GM08714 (cell line): ENCODE results near the gene PYGM.

ENCODE experiments used
- H3K4me3 ChIP-seq: fragments of 200-500 bp; sonication (Bioruptor generic); 2 replicates; pipeline ENCODE4 v1.5.1; 2014; ENCODE audit warnings: mild to moderate bottlenecking, low read length, inconsistent platforms
- ZNF274 ChIP-seq: IDR thresholded peaks from 2 replicates; pipeline ENCODE4 v1.6.1; 2012; ENCODE audit warnings: mild to moderate bottlenecking, low read depth, low read length

Gene PYGM

GRCh38 chr11:64731601-64732000, 28.2 kb downstream of the PYGM start:
- no peak overlapping the region for H3K4me3 ChIP-seq
- TF ChIP-seq ZNF274: no peak

- no peak for TF ChIP-seq ZNF274
- no peak overlapping the region for H3K4me3 ChIP-seq
Observed at GRCh38 chr11:64729851-64730382, 29.9 kb downstream of the PYGM start.

DNA sequence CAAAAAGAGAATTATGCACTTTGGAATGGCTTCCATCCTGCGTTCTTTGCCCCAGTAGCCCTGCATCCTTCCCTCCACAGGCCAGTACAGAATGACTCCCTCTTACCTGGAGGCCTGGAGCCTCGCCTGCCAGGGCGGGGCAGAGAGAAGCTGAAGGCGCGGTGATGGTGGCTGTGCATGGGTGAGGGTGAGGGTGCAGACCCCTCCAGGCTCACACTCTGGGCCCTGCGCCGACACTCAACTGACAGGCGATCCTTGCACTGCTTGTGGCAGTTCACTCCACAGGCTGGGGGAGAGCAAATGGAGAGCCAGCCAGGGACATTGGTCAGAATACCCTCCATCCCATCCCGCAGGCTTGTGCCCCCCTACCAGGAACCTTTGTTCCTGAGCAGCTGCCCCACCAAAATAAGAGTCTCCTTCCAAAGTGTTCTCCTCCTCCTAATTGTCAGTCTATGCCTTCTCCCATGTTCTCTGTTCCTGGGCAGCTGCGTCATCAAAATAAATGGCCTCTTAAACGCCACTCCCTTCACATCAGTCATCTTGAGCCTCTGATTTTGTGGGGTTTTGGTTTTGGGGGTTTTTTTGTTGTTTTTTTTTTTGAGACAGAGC, 30.9 kb downstream of the PYGM start:
- H3K4me3 ChIP-seq: no peak overlapping the region
- TF ChIP-seq ZNF274: no peak

GRCh38 chr11:64726867-64727530, 32.8 kb downstream of the PYGM start:
- TF ChIP-seq ZNF274: no peak
- no peak overlapping the region for H3K4me3 ChIP-seq

- H3K4me3 ChIP-seq: no peak overlapping the region
- no peak for TF ChIP-seq ZNF274
Observed at GRCh38 chr11:64726211-64726641, 33.5 kb downstream of the PYGM start.

DNA sequence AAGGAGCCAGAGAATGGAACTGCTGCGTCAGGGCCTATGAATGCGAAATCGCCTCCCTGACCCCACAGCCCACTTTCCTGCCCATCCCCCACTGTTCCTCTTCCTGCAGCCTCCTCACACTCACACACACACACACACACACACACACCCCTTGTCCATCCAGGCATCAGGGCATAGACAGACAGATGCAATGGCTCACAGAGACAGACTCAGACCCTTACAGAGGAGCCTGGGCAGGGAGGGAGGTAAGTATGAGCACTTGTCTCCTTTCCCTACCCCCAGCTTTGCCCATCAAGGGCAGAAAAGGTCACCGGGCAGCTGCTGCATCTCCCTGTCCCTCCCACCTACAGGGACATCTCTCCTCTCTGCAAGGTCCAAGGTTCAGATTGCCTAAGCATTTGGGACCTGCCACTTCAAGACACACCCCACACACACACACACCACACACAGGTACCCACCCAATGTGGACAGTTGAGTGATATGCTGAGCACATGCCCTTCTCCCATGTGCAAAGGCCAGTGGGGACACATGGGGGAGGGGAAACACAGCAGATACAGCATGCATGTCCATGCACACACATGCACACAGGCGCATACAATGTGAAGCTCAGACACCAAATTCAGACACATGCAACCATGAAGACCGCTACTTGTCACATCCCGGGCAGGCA, 34.8 kb downstream of the PYGM start:
- no peak for TF ChIP-seq ZNF274
- no peak overlapping the region for H3K4me3 ChIP-seq

DNA sequence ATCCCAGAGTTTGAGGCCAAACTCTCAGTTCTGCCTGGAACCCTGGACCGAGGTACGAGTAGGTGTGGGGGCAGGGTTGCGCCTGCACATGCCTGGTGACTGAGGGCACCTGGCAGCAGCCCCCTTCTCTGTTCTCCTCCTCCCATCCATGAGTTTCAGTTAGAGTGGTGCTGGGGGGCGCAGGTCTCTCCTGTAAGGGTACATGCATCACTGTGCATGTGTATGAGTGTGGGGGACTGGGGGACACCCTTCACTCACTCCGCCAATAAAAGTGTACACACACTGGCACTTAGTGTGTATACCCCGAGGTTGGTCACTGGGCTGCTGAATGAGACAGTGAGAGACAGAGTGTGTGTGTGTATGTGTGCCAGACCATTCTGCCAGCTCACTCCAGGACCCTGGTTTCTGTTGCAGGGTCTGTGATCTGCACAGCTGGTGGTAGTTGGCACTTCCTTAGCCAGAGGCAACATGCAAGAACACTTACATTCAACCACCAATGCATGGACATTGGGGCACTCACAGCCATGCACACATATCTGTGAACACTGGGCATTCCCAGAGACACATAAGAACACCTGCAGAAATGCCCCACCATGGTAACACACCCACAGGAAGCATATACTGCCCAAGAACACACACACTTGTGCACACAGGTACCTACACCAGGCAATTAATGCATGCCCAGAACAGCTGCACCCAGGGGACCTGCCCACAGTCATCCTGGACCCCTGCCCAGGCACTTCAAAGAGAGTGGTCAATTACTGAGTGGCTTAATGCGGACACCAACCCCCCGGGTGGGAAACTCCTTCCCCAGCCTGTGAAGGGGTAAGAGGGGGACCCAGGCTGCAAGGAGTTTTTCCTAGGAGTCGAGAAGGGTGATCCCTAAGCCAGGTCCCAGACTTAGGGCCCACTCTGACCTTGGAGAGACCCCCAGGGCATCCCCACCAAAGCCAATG, 35.6 kb downstream of the PYGM start:
- no peak overlapping the region; the same call in 1 of the 2 replicates for H3K4me3 ChIP-seq
- no peak for TF ChIP-seq ZNF274

DNA sequence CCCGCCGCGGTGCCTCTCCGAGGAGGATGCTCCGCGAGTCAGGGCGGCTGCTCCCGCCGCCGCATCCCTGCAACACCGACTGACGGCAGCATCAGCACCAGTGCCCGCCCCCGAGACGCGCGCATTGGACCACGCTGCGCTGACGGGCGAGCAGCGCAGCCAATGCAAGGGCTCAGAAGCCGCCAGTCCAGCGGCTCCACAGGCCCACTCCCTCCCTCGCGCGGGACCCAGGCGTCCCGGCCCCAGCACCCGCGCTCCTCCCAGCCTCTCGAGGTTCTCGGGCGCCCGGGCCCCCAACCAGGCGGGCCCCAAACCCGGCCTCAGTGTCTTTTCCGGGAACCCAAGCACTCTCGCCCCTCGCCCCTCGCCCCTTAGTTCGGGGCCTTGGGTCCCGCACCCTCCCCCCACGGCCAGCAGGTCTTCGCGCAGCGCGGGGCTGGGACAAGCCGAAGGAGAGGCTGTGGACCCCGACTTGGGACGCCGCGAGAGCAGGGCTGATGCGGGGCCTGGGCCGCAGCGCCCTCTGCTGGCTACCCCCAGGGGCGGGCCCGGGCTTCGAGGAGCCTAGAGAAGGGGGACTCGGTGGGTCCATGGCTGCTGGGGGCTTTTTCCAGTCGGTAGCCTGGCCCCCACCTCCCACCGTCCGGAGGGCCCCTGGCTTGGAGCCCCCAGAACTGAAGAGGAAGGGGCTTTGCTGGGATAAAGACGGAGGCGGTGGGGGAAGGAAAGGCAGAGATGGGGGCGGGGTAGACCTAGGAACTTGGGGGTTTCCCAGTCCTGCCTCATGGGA, 36.5 kb downstream of the PYGM start, which contains the start of gene NRXN2:
NRXN2 (minus strand) TSS at position 81 of the 790 bp plus-strand sequence. CDS start 9,498 bp downstream, outside the sequence.
- TF ChIP-seq ZNF274: no peak
- peak within 1 kb of the TSS; percentile 79; the same call in 1 of the 2 replicates for H3K4me3 ChIP-seq

- H3K4me3 ChIP-seq: no peak overlapping the region
- no peak for TF ChIP-seq ZNF274
Observed at GRCh38 chr11:64722141-64723065, 37.4 kb downstream of the PYGM start.

- TF ChIP-seq ZNF274: no peak
- no peak overlapping the region for H3K4me3 ChIP-seq
Observed at GRCh38 chr11:64721359-64721699, 38.4 kb downstream of the PYGM start.

DNA sequence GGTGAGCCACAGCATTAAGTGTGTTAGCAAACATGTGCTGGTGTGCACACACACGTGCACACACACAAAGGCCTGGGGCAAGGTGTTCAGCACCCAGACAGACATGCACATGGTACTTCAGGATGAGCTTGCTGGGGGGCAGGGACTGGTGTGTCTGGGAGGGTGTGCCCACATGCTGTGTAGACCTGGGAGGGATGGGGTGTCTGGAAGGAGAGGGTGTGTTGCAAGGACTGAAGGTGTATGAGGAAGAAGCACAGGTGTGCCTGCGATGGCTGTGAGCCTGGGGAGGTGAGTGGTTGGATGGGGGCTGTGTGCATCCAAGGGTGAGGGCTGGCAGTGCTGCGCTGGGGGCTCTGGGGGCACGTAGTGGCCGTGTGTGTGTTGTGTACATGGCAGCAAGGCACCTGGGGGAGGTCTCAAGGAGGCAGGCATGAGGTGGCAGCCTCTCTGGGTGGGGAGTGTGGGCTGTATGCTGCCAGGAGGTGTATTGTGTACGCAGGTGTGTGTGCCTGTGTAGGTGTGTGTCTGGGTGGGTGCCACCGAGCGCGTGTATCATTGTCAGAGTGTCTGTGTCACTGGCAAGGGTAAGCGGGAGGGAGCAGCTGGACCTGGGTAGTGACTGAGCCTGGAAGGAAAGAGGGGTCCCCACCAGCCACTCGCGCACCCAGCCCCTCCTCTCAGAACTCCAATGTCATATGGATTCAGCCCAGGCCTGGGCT, 39.0 kb downstream of the PYGM start:
- TF ChIP-seq ZNF274: no peak
- no peak overlapping the region for H3K4me3 ChIP-seq
